Erythroblast (primary cell): Measurements from ENCODE around the gene CAMSAP1.

Experiments used
- GATA1 ChIP-seq: IDR thresholded peaks from 2 replicates; pipeline ENCODE4 v1.6.1; 2011; ENCODE audit warnings: low read depth, mild to moderate bottlenecking, control low read depth, low read length, moderate library complexity
- POLR2A ChIP-seq: IDR thresholded peaks from 2 replicates; pipeline ENCODE4 v1.6.1; 2011; ENCODE audit warnings: mild to moderate bottlenecking, low read length

- TF ChIP-seq POLR2A (no peak), GATA1 (no peak)
These were observed 14.5 kb upstream of the CAMSAP1 start for GRCh38 chr9:135921749-135922310.
